Keratinocyte (primary cell): ENCODE results near the gene PYURF.

Experiments
- EZH2 ChIP-seq: IDR thresholded peaks from one replicate; pipeline ENCODE4 v1.6.1; 2012; ENCODE audit warnings: inconsistent platforms, mild to moderate bottlenecking, low read length, moderate library complexity
- TF ChIP-seq, protein P1 (sequence below), 3 experiments: IDR thresholded peaks in 1 of 3; conservative IDR thresholded peaks in 1 of 3; optimal IDR thresholded peaks in 1 of 3; 2 replicates in 2 of 3; 3 replicates in 1 of 3; pipeline versions ENCODE3 to v1.5.1; 2011; ENCODE audit warnings: low read length in 3 of 3, mild to moderate bottlenecking in 3 of 3, moderate library complexity in 2 of 3, control low read depth in 1 of 3, inconsistent platforms in 1 of 3; ENCODE audit not compliant: insufficient read depth in 2 of 3; ENCODE audit errors: extremely low read depth in 1 of 3

DNA sequence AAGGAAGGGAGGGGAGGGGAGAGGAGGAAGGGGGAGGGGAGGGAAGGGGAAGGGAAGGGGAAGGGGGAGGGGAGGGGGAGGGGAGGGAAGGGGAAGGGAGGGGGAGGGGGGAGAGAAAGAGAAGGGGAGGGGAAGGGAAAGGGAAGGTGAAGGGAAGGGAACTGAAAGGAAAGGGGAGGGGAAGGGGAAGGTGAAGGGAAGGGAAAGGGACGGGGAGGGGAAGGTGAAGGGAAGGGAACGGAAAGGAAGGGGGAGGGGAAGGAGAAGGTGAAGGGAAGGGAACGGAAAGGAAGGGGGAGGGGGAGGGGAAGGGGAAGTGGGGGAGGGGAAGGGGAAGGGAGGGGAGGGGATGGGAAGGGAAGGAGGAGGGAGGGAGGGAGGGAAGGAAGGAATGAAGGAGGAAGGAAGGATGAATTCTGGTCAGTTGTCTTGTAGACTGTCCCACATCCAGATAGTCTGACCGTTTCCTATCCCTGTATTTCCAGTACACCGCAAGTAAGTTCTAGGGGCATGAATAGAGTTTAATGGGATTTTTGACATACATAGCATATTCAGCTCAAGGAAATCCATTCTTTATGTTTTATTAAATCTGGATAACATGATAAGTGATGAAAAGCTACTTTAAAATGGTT lies 46.2 kb downstream of the PYURF start:
- TF ChIP-seq, protein P1, sequence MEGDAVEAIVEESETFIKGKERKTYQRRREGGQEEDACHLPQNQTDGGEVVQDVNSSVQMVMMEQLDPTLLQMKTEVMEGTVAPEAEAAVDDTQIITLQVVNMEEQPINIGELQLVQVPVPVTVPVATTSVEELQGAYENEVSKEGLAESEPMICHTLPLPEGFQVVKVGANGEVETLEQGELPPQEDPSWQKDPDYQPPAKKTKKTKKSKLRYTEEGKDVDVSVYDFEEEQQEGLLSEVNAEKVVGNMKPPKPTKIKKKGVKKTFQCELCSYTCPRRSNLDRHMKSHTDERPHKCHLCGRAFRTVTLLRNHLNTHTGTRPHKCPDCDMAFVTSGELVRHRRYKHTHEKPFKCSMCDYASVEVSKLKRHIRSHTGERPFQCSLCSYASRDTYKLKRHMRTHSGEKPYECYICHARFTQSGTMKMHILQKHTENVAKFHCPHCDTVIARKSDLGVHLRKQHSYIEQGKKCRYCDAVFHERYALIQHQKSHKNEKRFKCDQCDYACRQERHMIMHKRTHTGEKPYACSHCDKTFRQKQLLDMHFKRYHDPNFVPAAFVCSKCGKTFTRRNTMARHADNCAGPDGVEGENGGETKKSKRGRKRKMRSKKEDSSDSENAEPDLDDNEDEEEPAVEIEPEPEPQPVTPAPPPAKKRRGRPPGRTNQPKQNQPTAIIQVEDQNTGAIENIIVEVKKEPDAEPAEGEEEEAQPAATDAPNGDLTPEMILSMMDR (optimal IDR thresholded peaks at IDR 0.05 in 1 of 3, IDR thresholded peaks at IDR 0.05 in 1 of 3, conservative IDR thresholded peaks at IDR 0.05 in 1 of 3; ENCODE audit: extremely low read depth in 1 of 3, insufficient read depth in 2 of 3, low read length in 3 of 3): no peak
- no peak for TF ChIP-seq EZH2
